Tibial nerve (tissue), 4 donors: Measurements from ENCODE around the gene CDHR1. TPM values are rescaled to one million over a fixed set of nuclear protein-coding genes. Genes with fewer than 3 reads are reported as not detected.

Experiments used
- DNase-seq, 2 donors: peaks; one replicate each; pipeline ENCODE4 v3.0.0-alpha.2; 2019; ENCODE audit warnings: low spot score in 2 of 2
- H3K27ac ChIP-seq, 4 donors: fragments of 200-600 bp; sonication (generic) in 3 of 4; one replicate each; pipeline ENCODE4 v1.5.1; 2017 to 2019; ENCODE audit warnings: mild to moderate bottlenecking in 1 of 4
- H3K27me3 ChIP-seq, 2 donors: fragments of 200-600 bp; sonication (generic) in 1 of 2; one replicate each; pipeline versions ENCODE4 v1.5.1 to v1.6.0; 2017 to 2019
- H3K36me3 ChIP-seq, 3 donors: fragments of 200-600 bp; sonication (generic); one replicate each; pipeline ENCODE4 v1.5.1; 2018 to 2019
- H3K4me1 ChIP-seq, 4 donors: fragments of 200-600 bp; sonication (generic) in 3 of 4; one replicate each; pipeline ENCODE4 v1.5.1; 2017 to 2019
- H3K4me3 ChIP-seq, 4 donors: fragments of 200-600 bp; sonication (generic) in 3 of 4; one replicate each; pipeline ENCODE4 v1.5.1; 2017 to 2019; ENCODE audit warnings: mild to moderate bottlenecking in 1 of 4, moderate library complexity in 1 of 4
- H3K9me3 ChIP-seq, 4 donors: fragments of 200-600 bp; sonication (generic) in 3 of 4; one replicate each; pipeline ENCODE4 v1.5.1; 2017 to 2019
- EP300 ChIP-seq, 2 donors: sonication (generic); formaldehyde crosslinking; IDR thresholded peaks; one replicate each; pipeline ENCODE4 v1.6.1; 2017; ENCODE audit warnings: antibody characterized with exemption in 2 of 2, mild to moderate bottlenecking in 1 of 2
- POLR2A ChIP-seq, 2 donors: fragments of 450-650 bp; IDR thresholded peaks; one replicate each; pipeline ENCODE4 v1.6.1; 2017; ENCODE audit warnings: antibody characterized with exemption in 2 of 2, mild to moderate bottlenecking in 2 of 2, moderate library complexity in 2 of 2
- WGBS, 2 donors: methylation state at CpG; one replicate each; pipeline ENCODE4 v1.1.5; 2018; 5-methylcytosine and 5-hydroxymethylcytosine counted together
- total RNA-seq, 4 donors: library from RNA; depleted of rRNA; stranded (reverse); fragments of >200 nt; gene quantifications; one replicate each; pipeline ENCODE4 v1.1.0, GENCODE V29; 2016
- TF ChIP-seq, protein P1 (sequence below), 5 experiments: fragments of 200-600 bp in 3 of 5; fragments of 450-650 bp in 2 of 5; sonication (generic) in 3 of 5; IDR thresholded peaks; one replicate each; pipeline ENCODE4 v1.5.1; 2016 to 2019; ENCODE audit warnings: antibody characterized with exemption in 5 of 5, mild to moderate bottlenecking in 3 of 5, moderate library complexity in 2 of 5

CDHR1 gene
- total RNA-seq, 4 donors from 2014 or later = 0.30 to 1.0 (median 0.44) TPM; not detected in 1

GRCh38 chr10:84181631-84182030, 12.7 kb upstream of the CDHR1 start:
- Histone ChIP-seq H3K27me3 (no peaks in the 10 kb centered on the region), H3K4me1 (no peaks in the 10 kb centered on the region), H3K27ac (no peak overlapping the region), H3K36me3 (no peaks in the 10 kb centered on the region), H3K4me3 (no peak overlapping the region), H3K9me3 (no peaks in the 10 kb centered on the region)
- no peak for DNase-seq
- 88 to 93% methylated on average over 5 of the region's 5 CpGs for WGBS, 2 donors
- TF ChIP-seq, protein P1, sequence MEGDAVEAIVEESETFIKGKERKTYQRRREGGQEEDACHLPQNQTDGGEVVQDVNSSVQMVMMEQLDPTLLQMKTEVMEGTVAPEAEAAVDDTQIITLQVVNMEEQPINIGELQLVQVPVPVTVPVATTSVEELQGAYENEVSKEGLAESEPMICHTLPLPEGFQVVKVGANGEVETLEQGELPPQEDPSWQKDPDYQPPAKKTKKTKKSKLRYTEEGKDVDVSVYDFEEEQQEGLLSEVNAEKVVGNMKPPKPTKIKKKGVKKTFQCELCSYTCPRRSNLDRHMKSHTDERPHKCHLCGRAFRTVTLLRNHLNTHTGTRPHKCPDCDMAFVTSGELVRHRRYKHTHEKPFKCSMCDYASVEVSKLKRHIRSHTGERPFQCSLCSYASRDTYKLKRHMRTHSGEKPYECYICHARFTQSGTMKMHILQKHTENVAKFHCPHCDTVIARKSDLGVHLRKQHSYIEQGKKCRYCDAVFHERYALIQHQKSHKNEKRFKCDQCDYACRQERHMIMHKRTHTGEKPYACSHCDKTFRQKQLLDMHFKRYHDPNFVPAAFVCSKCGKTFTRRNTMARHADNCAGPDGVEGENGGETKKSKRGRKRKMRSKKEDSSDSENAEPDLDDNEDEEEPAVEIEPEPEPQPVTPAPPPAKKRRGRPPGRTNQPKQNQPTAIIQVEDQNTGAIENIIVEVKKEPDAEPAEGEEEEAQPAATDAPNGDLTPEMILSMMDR (IDR thresholded peaks at IDR 0.05) = no peak
- TF ChIP-seq POLR2A (IDR thresholded peaks at IDR 0.05) (no peak), EP300 (IDR thresholded peaks at IDR 0.05) (no peak)

DNA sequence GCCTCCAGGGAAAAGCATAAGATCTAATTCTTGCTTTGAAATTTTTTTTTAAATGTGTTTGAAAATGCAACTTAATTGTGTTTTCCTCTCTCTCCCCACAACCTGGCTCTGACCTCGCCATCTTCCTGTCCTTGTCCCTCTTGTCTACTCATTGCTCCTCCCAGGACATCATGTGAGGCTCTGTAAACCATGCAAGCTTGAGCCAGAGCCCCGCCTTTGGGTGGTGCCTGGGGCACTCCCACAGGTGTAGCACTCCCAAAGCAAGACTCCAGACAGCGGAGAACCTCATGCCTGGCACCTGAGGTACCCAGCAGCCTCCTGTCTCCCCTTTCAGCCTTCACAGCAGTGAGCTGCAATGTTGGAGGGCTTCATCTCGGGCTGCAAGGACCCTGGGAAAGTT, 9.8 kb upstream of the CDHR1 start:
- TF ChIP-seq, protein P1 (IDR thresholded peaks at IDR 0.05) = no peak
- no peak for TF ChIP-seq POLR2A (IDR thresholded peaks at IDR 0.05)
- TF ChIP-seq EP300 (IDR thresholded peaks at IDR 0.05) = no peak
- Histone ChIP-seq H3K27ac (no peak overlapping the region), H3K9me3 (no peaks in the 10 kb centered on the region), H3K36me3 (no peaks in the 10 kb centered on the region), H3K4me3 (no peak overlapping the region), H3K27me3 (no peaks in the 10 kb centered on the region), H3K4me1 (no peaks in the 10 kb centered on the region)
- 72 to 77% methylated on average over 4 of the region's 4 CpGs for WGBS, 2 donors
- no peak for DNase-seq

DNA sequence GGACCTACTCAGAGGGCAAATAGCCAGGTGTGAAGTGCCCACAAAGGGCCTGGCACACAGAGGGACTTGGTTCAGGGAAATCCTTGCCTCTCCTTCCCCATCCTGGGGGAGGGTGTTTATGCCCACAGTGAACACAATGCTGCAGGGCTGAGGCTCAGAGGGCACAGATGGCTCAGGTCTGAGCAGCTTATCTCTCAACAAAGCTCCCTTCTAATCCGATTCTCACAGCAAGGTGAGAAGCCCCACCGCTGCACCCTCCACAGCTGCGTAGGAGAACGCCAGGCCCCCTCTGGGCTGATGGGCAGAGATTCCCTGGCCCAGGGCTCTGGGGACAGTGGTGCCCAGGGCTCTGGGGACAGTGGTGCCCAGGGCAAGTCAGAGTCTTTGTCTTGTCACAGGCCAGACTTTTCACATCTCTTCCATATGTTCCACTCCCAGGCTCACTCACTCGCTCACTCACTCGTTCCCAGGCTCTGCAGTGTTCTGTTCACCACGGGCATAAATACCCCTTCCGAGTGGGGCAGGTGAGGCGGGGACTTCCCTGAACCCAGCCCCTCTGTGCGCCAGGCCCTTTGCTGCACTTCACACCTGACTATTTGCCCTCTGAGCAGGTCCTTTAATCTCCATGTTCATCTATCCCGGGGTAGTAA, 8.7 kb upstream of the CDHR1 start:
- Histone ChIP-seq H3K36me3 (no peaks in the 10 kb centered on the region), H3K27me3 (no peaks in the 10 kb centered on the region), H3K9me3 (no peaks in the 10 kb centered on the region), H3K4me3 (no peak overlapping the region), H3K4me1 (no peaks in the 10 kb centered on the region), H3K27ac (no peak overlapping the region)
- 66 to 78% methylated on average over 10 to 11 of the region's 11 CpGs for WGBS, 2 donors
- TF ChIP-seq, protein P1 (IDR thresholded peaks at IDR 0.05) = no peak
- TF ChIP-seq EP300 (IDR thresholded peaks at IDR 0.05) = no peak
- no peak for DNase-seq

- TF ChIP-seq POLR2A (IDR thresholded peaks at IDR 0.05) = no peak
- no peak for DNase-seq
Measured at GRCh38 chr10:84188815-84189214, 5.5 kb upstream of the CDHR1 start.

GRCh38 chr10:84190621-84191020, 3.7 kb upstream of the CDHR1 start:
- no peaks in the 10 kb centered on the region for H3K36me3 ChIP-seq
- peaks cover 0 to 19% (median 7%) of the 10 kb centered on the region in 4 donors for H3K4me1 ChIP-seq
- H3K27ac ChIP-seq = no peak overlapping the region
- peaks cover 0 to 23% of the 10 kb centered on the region in 2 donors for H3K27me3 ChIP-seq
- no peaks in the 10 kb centered on the region for H3K9me3 ChIP-seq
- H3K4me3 ChIP-seq = no peak overlapping the region
- DNase-seq = no peak
- 85 to 93% methylated on average over 3 of the region's 3 CpGs for WGBS, 2 donors
- TF ChIP-seq, protein P1 (IDR thresholded peaks at IDR 0.05) = no peak
- TF ChIP-seq POLR2A (IDR thresholded peaks at IDR 0.05) (no peak), EP300 (IDR thresholded peaks at IDR 0.05) (no peak)

More at GRCh38 chr10:84188815-84189214, 5.5 kb upstream of the CDHR1 start:
- Histone ChIP-seq H3K4me3 (no peak overlapping the region), H3K9me3 (no peaks in the 10 kb centered on the region), H3K27ac (no peak overlapping the region), H3K27me3 (peaks cover 0 to 6% of the 10 kb centered on the region in 2 donors), H3K4me1 (peaks cover 0 to under 1% (median 0%) of the 10 kb centered on the region in 4 donors), H3K36me3 (no peaks in the 10 kb centered on the region)
- WGBS, 2 donors = 52 to 85% methylated on average over 3 of the region's 3 CpGs
